Measurements from ENCODE around the gene DRC1. TPM values are rescaled to one million over a fixed set of nuclear protein-coding genes. Genes with fewer than 3 reads are reported as not detected.

The DRC1 gene
- total and polyA plus RNA-seq, 4 donors = 2.5 to 18.4 (median 8.8) TPM

DNA sequence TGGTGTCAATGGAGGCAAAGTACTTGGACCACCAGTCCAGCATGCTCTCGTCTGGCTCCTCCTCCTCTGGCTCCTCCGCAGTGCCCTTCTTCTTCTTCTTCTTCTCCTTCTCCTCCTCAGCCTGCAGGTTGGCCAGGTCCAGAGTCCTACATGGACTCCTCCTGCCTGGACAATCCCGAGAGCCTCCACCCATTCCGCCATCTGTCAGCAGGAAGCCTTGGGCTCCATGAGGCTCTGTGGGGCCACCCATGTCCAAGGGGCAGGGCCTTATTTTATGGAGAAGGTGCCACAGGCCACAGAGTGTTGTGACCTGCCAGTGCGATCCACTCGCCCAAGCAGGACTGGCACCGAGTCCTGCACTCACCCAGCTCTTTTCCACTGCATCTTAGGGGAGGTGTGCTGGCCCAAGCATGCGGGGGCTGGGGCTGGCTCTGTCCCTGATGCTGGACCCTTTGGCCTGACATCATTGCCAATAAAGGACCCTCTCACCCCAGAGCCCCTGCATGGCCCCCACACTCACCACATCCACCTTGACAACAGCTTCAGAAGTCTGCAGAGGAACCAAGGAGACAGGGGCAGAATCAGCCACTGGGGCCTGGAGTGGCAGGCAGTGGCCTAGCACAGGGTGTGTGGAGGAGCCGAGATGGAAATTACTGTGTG is 69.0 kb downstream of the DRC1 start:
- no peak overlapping the region for H3K4me3 ChIP-seq
- no peak overlapping the region for H3K9ac ChIP-seq (ENCODE audit: insufficient read depth in 1 of 2, low read length in 2 of 2)
- DNase-seq (no peak), ATAC-seq (ENCODE audit: insufficient read depth, low FRiP score) (no peak)
- H3K4me1 ChIP-seq (ENCODE audit: control insufficient read depth in 5 of 5, insufficient read depth in 5 of 5, low read length in 5 of 5) = peaks cover 0 to 2% (median 0%) of the 10 kb centered on the region in 5 donors
- WGBS, 2 donors = 94 to 98% methylated on average over 9 of the region's 9 CpGs
- no peaks in the 10 kb centered on the region for H3K36me3 ChIP-seq (ENCODE audit: control insufficient read depth in 4 of 4, insufficient read depth in 4 of 4, low read length in 4 of 4)
- H3K9me3 ChIP-seq (ENCODE audit: control insufficient read depth in 4 of 4, insufficient read depth in 3 of 4, low read length in 3 of 4) = peaks cover 0 to 6% (median 0%) of the 10 kb centered on the region in 4 donors
- no peak overlapping the region for H3K27ac ChIP-seq (ENCODE audit: low read depth in 1 of 2, low read length in 1 of 2)
- no peaks in the 10 kb centered on the region for H3K27me3 ChIP-seq (ENCODE audit: control insufficient read depth in 3 of 3, insufficient read depth in 3 of 3, low read length in 2 of 3)
- no peak for TF ChIP-seq CTCF (IDR thresholded peaks at IDR 0.05; ENCODE audit: control extremely low read depth, extremely low read depth)

DNA sequence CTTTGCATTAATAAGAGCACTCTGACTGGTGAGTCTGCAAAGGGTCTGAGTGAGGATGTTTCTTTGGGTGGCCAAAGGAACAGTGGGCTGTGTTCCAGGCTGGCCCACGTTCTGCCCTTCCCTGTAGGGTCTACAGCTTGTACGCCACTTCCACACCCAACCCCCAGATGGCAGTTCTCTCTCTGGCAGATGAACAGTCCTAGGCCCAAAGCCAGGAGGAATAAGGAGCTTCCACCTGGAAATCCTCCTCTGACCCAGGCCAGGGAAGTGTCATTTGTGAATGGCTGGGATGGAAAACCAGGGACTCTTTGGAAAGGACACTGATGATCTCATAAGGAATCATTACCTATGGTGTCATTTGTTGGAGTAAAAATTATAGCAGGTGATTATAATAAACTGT is 69.6 kb downstream of the DRC1 start:
- DNase-seq (no peak), ATAC-seq (ENCODE audit: insufficient read depth, low FRiP score) (no peak)
- H3K9ac ChIP-seq (ENCODE audit: insufficient read depth in 1 of 2, low read length in 2 of 2) = no peak overlapping the region
- no peak for TF ChIP-seq CTCF (IDR thresholded peaks at IDR 0.05; ENCODE audit: control extremely low read depth, extremely low read depth)
- peaks cover 0 to 6% (median 0%) of the 10 kb centered on the region in 4 donors for H3K9me3 ChIP-seq (ENCODE audit: control insufficient read depth in 4 of 4, insufficient read depth in 3 of 4, low read length in 3 of 4)
- no peak overlapping the region for H3K27ac ChIP-seq (ENCODE audit: low read depth in 1 of 2, low read length in 1 of 2)
- H3K36me3 ChIP-seq (ENCODE audit: control insufficient read depth in 4 of 4, insufficient read depth in 4 of 4, low read length in 4 of 4) = no peaks in the 10 kb centered on the region
- no peak overlapping the region for H3K4me3 ChIP-seq
- no peaks in the 10 kb centered on the region for H3K27me3 ChIP-seq (ENCODE audit: control insufficient read depth in 3 of 3, insufficient read depth in 3 of 3, low read length in 2 of 3)
- H3K4me1 ChIP-seq (ENCODE audit: control insufficient read depth in 5 of 5, insufficient read depth in 5 of 5, low read length in 5 of 5) = peaks cover 0 to 2% (median 0%) of the 10 kb centered on the region in 5 donors
- 62 to 68% methylated on average over 2 of the region's 2 CpGs for WGBS, 2 donors

- H3K9me3 ChIP-seq (ENCODE audit: control insufficient read depth in 4 of 4, insufficient read depth in 3 of 4, low read length in 3 of 4) = peaks cover 0 to 6% (median 0%) of the 10 kb centered on the region in 4 donors
- ATAC-seq (ENCODE audit: insufficient read depth, low FRiP score) = no peak
- H3K4me1 ChIP-seq (ENCODE audit: control insufficient read depth in 5 of 5, insufficient read depth in 5 of 5, low read length in 5 of 5) = peaks cover 0 to 2% (median 0%) of the 10 kb centered on the region in 5 donors
- no peak for DNase-seq
- no peaks in the 10 kb centered on the region for H3K27me3 ChIP-seq (ENCODE audit: control insufficient read depth in 3 of 3, insufficient read depth in 3 of 3, low read length in 2 of 3)
- no peaks in the 10 kb centered on the region for H3K36me3 ChIP-seq (ENCODE audit: control insufficient read depth in 4 of 4, insufficient read depth in 4 of 4, low read length in 4 of 4)
- H3K27ac ChIP-seq (ENCODE audit: low read depth in 1 of 2, low read length in 1 of 2) = no peak overlapping the region
- WGBS, 2 donors = 85 to 92% methylated on average over 25 of the region's 25 CpGs
- TF ChIP-seq CTCF (IDR thresholded peaks at IDR 0.05; ENCODE audit: control extremely low read depth, extremely low read depth) = no peak
- H3K9ac ChIP-seq (ENCODE audit: insufficient read depth in 1 of 2, low read length in 2 of 2) = no peak overlapping the region
- no peak overlapping the region for H3K4me3 ChIP-seq
These were observed 70.3 kb downstream of the DRC1 start for GRCh38 chr2:26471766-26472706.
